ENCODE data around the gene ABTB2.

DNA sequence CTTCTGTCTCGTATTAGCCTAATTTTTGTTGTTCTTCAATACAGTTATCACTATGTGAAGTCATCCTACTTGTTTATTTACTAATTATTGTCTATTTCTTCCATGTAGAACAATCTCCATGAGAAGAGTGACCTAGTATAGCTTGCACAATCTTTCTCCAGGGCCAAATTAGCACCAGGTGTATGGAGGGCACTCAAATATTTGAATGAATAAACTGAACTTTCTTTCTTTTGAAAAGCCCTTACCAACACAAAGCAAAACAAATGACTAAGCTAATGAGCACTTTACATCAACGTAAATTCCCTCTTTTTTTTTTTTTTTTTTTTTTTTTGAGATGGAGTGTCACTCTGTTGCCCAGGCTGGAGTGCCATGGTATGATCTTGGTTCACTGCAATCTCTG, 34.2 kb downstream of the ABTB2 start:
- TF ChIP-seq, protein P1, sequence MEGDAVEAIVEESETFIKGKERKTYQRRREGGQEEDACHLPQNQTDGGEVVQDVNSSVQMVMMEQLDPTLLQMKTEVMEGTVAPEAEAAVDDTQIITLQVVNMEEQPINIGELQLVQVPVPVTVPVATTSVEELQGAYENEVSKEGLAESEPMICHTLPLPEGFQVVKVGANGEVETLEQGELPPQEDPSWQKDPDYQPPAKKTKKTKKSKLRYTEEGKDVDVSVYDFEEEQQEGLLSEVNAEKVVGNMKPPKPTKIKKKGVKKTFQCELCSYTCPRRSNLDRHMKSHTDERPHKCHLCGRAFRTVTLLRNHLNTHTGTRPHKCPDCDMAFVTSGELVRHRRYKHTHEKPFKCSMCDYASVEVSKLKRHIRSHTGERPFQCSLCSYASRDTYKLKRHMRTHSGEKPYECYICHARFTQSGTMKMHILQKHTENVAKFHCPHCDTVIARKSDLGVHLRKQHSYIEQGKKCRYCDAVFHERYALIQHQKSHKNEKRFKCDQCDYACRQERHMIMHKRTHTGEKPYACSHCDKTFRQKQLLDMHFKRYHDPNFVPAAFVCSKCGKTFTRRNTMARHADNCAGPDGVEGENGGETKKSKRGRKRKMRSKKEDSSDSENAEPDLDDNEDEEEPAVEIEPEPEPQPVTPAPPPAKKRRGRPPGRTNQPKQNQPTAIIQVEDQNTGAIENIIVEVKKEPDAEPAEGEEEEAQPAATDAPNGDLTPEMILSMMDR (conservative IDR thresholded peaks at IDR 0.05) = no peak
- TF ChIP-seq ZFX (IDR thresholded peaks at IDR 0.05) = no peak
